Caco-2 (cell line): ENCODE data around the gene PCNX3. TPM values are rescaled to one million over a fixed set of nuclear protein-coding genes. Genes with fewer than 3 reads are reported as not detected.

Experiments
- BruUV-seq: library from RNA; stranded (reverse); fragments of 400-500 nt; replicated peaks from 2 replicates; lab custom pipeline; 2021; lab: Mats Ljungman, UMichigan
- CTCF ChIA-PET: fragments of 300-600 bp; sonication (Branson Sonifier 250); formaldehyde crosslinking; loops from one replicate; lab custom pipeline; 2022; ENCODE audit warnings: antibody characterized with exemption; lab: Charles Lee
- POLR2A ChIA-PET: fragments of 300-600 bp; sonication (Branson Sonifier 250); formaldehyde crosslinking; loops from one replicate; lab custom pipeline; 2022; ENCODE audit warnings: antibody characterized with exemption; lab: Charles Lee
- DNase-seq, 2 experiments: peaks; one replicate each; pipeline versions ENCODE4 v3.0.0 to v3.0.0-alpha.2; 2020 to 2022
- H3K27me3 ChIP-seq: replicated peaks from 2 replicates; pipeline ENCODE4 v1.6.0; 2011; ENCODE audit warnings: low read length; ENCODE audit not compliant: control insufficient read depth, insufficient read depth
- H3K36me3 ChIP-seq: 2 replicates; pipeline ENCODE4 v1.5.1; 2011; ENCODE audit warnings: low read length; ENCODE audit not compliant: control insufficient read depth, insufficient read depth
- H3K4me1 ChIP-seq: fragments of 250-450 bp; sonication (Bioruptor Pico); 2 replicates; pipeline ENCODE4 v1.5.1; 2020; ENCODE audit warnings: mild to moderate bottlenecking
- H3K4me3 ChIP-seq: 2 replicates; pipeline ENCODE4 v1.5.1; 2011; ENCODE audit warnings: low read depth, mild to moderate bottlenecking, control low read depth, low read length
- H3K9me3 ChIP-seq: fragments of 250-450 bp; sonication (Bioruptor Pico); 2 replicates; pipeline ENCODE4 v1.5.1; 2020; ENCODE audit warnings: mild to moderate bottlenecking, moderate library complexity
- H3K27ac Mint-ChIP-seq: one replicate; pipeline ENCODE4 v1.8.0; 2022; ENCODE audit warnings: mixed read lengths; ENCODE audit not compliant: unreplicated experiment
- H3K27me3 Mint-ChIP-seq: one replicate; pipeline ENCODE4 v1.8.0; 2022; ENCODE audit warnings: mixed read lengths; ENCODE audit not compliant: insufficient read depth, unreplicated experiment
- H3K36me3 Mint-ChIP-seq: one replicate; pipeline ENCODE4 v1.8.0; 2022; ENCODE audit warnings: mild to moderate bottlenecking, mixed read lengths; ENCODE audit not compliant: insufficient read depth, unreplicated experiment
- H3K4me1 Mint-ChIP-seq: one replicate; pipeline ENCODE4 v1.8.0; 2022; ENCODE audit warnings: low read depth, mixed read lengths; ENCODE audit not compliant: unreplicated experiment
- H3K4me3 Mint-ChIP-seq: one replicate; pipeline ENCODE4 v1.8.0; 2022; ENCODE audit warnings: mild to moderate bottlenecking, moderate library complexity, mixed read lengths; ENCODE audit not compliant: unreplicated experiment
- H3K9me3 Mint-ChIP-seq: one replicate; pipeline ENCODE4 v1.8.0; 2022; ENCODE audit warnings: mixed read lengths; ENCODE audit not compliant: unreplicated experiment
- intact Hi-C: fragments of 100-400 bp; cut with micrococcal nuclease; formaldehyde crosslinking; loops from one replicate; pipeline ENCODE4 v1.10.0; 2022; ENCODE audit not compliant: unreplicated experiment
- total RNA-seq: library from RNA; stranded (reverse); gene quantifications from 2 replicates; pipeline ENCODE4 v1.2.3, GENCODE V29; 2022
- TF ChIP-seq, protein P1 (sequence below), 2 experiments: fragments of 200-600 bp in 1 of 2; IDR thresholded peaks; 1 replicate in 1 of 2; 2 replicates in 1 of 2; pipeline versions ENCODE4 v1.5.1 to v1.8.0; 2011 to 2022; ENCODE audit warnings: antibody characterized with exemption in 1 of 2, control low read depth in 1 of 2, inconsistent platforms in 1 of 2, low read depth in 1 of 2, low read length in 1 of 2, mild to moderate bottlenecking in 1 of 2, moderate library complexity in 1 of 2; ENCODE audit not compliant: insufficient read depth in 1 of 2, severe bottlenecking in 1 of 2, unreplicated experiment in 1 of 2

The PCNX3 gene
- total RNA-seq, 1 experiment from 2014 or later: 52.7 TPM

DNA sequence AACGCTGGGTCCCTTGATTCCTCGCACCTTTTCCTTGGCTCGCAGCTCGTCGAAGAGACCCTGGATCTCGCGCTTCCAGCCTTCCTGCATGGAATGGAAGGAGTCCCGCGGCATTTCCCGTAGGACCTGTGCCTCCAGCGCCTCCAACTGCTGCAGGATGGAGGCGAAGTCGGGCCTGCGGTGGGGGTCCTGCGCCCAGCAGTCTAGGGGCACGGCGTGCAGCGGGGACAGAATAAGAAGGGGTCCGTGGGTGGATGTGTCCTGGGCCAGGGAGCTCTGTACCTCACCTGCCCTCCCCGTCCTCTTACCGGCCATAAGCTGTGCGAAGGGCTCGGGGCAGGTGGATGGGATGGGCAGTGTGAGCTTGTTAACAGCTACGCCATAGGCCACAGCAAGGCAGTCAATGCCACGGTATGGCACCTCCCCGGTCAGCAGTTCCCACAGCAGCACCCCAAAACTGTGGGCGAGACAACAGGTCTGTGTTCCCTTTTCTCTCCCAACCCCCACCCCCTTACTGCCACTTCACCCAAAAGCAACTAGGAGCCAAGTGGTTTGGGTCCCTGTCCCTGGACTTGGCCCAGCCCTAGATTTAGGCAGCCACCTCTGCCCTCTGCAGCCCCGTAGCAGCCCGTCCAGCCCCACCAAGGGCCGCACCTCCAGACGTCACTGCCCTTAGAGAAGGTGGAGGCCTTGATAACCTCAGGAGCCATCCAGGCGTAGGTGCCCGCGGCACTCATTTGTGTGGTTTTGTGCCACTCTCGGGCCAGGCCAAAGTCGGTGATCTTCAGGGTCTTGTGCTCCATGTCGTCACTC is 7.8 kb upstream of the PCNX3 start:
- Mint-ChIP-seq H3K9me3 (no peaks in the 10 kb centered on the region), H3K4me3 (peak overlapping the region; percentile 67), H3K27ac (peak overlapping the region; percentile 43), H3K27me3 (no peaks in the 10 kb centered on the region), H3K4me1 (peaks cover 23% of the 10 kb centered on the region), H3K36me3 (peaks cover 51% of the 10 kb centered on the region)
- TSS peak; percentile 46 for BruUV-seq
- TF ChIP-seq, protein P1, sequence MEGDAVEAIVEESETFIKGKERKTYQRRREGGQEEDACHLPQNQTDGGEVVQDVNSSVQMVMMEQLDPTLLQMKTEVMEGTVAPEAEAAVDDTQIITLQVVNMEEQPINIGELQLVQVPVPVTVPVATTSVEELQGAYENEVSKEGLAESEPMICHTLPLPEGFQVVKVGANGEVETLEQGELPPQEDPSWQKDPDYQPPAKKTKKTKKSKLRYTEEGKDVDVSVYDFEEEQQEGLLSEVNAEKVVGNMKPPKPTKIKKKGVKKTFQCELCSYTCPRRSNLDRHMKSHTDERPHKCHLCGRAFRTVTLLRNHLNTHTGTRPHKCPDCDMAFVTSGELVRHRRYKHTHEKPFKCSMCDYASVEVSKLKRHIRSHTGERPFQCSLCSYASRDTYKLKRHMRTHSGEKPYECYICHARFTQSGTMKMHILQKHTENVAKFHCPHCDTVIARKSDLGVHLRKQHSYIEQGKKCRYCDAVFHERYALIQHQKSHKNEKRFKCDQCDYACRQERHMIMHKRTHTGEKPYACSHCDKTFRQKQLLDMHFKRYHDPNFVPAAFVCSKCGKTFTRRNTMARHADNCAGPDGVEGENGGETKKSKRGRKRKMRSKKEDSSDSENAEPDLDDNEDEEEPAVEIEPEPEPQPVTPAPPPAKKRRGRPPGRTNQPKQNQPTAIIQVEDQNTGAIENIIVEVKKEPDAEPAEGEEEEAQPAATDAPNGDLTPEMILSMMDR (IDR thresholded peaks at IDR 0.05; ENCODE audit: insufficient read depth in 1 of 2, low read depth in 1 of 2, low read length in 1 of 2, severe bottlenecking in 1 of 2, unreplicated experiment in 1 of 2): no peak
- DNase-seq: no peak
- peaks cover 17% of the 10 kb centered on the region for H3K36me3 ChIP-seq
- CTCF ChIA-PET: interaction anchor here (0.5 to 1.9 kb wide), 12 partner anchors 14 to 333 kb away, joined by 3 to 22 read pairs (median 4); partner anchors contain the start of genes FAM89B, SCYL1 and ZNRD2
- no peaks in the 10 kb centered on the region for H3K9me3 ChIP-seq
- POLR2A ChIA-PET: interaction anchor here (0.6 to 1.3 kb wide), 4 partner anchors 7 to 185 kb away, joined by 3 to 11 read pairs (median 4); partner anchors contain the start of genes KCNK7 and PCNX3
- intact Hi-C loops: loop anchor here (1.0 kb wide), 3 partner anchors 7 to 190 kb away; partner anchors contain the start of gene PCNX3
- H3K27me3 ChIP-seq: no peaks in the 10 kb centered on the region
- H3K4me1 ChIP-seq: peaks cover 22% of the 10 kb centered on the region
- peak overlapping the region; percentile 47 for H3K4me3 ChIP-seq

DNA sequence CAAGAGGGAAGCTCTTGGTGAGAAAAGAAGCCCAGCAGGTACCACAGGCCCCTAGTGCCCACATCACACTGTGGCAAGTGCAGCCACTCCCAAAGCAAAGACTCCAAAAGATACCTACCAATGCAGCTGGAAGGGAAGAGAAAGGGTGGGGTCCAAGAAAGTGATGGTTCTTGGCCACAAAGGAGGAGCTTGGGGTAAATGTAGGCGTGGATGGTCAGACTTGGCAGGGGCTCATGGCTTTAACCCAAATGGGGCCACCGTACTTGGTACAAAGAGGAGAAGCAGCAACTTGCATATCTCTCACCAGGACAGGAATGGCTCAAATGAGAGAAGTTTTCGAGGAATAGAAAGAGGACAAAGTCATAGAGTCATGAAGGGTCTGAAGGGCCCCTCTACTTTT is 6.3 kb upstream of the PCNX3 start:
- H3K4me3 ChIP-seq: no peak overlapping the region
- Mint-ChIP-seq H3K4me1 (peaks cover 23% of the 10 kb centered on the region), H3K36me3 (peaks cover 45% of the 10 kb centered on the region), H3K9me3 (no peaks in the 10 kb centered on the region), H3K27me3 (no peaks in the 10 kb centered on the region), H3K27ac (no peak overlapping the region), H3K4me3 (no peak overlapping the region)
- intact Hi-C loops: no loop called here
- H3K27me3 ChIP-seq: no peaks in the 10 kb centered on the region
- DNase-seq: no peak
- peaks cover 17% of the 10 kb centered on the region for H3K36me3 ChIP-seq
- CTCF ChIA-PET: interaction anchor here (1.3 kb wide), 1 partner anchor 15 kb away, joined by 4 read pairs; no protein-coding TSS in a partner anchor
- no TSS peak for BruUV-seq
- POLR2A ChIA-PET: no interaction called here
- H3K9me3 ChIP-seq: no peaks in the 10 kb centered on the region
- H3K4me1 ChIP-seq: peaks cover 28% of the 10 kb centered on the region
- TF ChIP-seq, protein P1 (IDR thresholded peaks at IDR 0.05; ENCODE audit: insufficient read depth in 1 of 2, low read depth in 1 of 2, low read length in 1 of 2, severe bottlenecking in 1 of 2, unreplicated experiment in 1 of 2): no peak

DNA sequence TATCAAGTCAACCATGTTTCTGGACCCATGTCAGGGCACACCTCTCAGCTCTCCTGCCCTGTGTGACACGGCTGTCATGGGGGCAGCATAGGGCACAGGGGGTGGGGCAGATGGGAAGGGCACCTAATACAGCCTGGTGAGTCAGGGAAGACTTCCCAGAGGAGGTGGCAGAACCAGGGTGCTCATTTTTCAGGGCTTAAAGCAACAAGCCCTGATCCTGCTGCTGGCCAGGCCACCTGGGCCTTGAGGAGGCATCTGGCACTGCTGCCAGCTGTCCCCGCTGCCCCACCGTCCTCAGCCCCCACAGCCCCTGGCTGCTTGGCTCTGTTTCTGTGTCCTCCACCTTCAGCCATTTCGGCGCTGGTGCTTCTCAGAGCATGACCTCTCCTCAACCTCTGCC is 5.9 kb upstream of the PCNX3 start:
- TF ChIP-seq, protein P1 (IDR thresholded peaks at IDR 0.05; ENCODE audit: insufficient read depth in 1 of 2, low read depth in 1 of 2, low read length in 1 of 2, severe bottlenecking in 1 of 2, unreplicated experiment in 1 of 2): no peak
- Mint-ChIP-seq H3K27ac (no peak overlapping the region), H3K4me1 (peaks cover 23% of the 10 kb centered on the region), H3K27me3 (no peaks in the 10 kb centered on the region), H3K9me3 (no peaks in the 10 kb centered on the region), H3K4me3 (no peak overlapping the region), H3K36me3 (peaks cover 50% of the 10 kb centered on the region)
- no peaks in the 10 kb centered on the region for H3K9me3 ChIP-seq
- intact Hi-C loops: no loop called here
- H3K27me3 ChIP-seq: no peaks in the 10 kb centered on the region
- H3K36me3 ChIP-seq: peaks cover 15% of the 10 kb centered on the region
- ChIA-PET POLR2A (no interaction called here), CTCF (interaction anchor here (1.3 kb wide), 1 partner anchor 16 kb away, joined by 4 read pairs; no protein-coding TSS in a partner anchor)
- H3K4me1 ChIP-seq: peaks cover 28% of the 10 kb centered on the region
- no TSS peak for BruUV-seq
- no peak overlapping the region for H3K4me3 ChIP-seq
- DNase-seq: no peak
